Amniotic epithelial cell (primary cell): ENCODE data around the gene TENT4A.

Source experiments
- DNase-seq: peaks from one replicate; pipeline ENCODE4 v3.0.0-alpha.2; 2010; ENCODE audit warnings: low read depth

Gene TENT4A

GRCh38 chr5:6718161-6718681 lies 5.0 kb downstream of the TENT4A start:
- no peak for DNase-seq

GRCh38 chr5:6718718-6719117 lies 5.5 kb downstream of the TENT4A start:
- no peak for DNase-seq

- no peak for DNase-seq
Measured at GRCh38 chr5:6719417-6719816, 6.2 kb downstream of the TENT4A start.

- no peak for DNase-seq
Measured at GRCh38 chr5:6719896-6720560, 6.8 kb downstream of the TENT4A start.

GRCh38 chr5:6720561-6720921 lies 7.3 kb downstream of the TENT4A start:
- no peak for DNase-seq

- no peak for DNase-seq
Measured at GRCh38 chr5:6721442-6721841, 8.2 kb downstream of the TENT4A start.

- no peak for DNase-seq
Measured at GRCh38 chr5:6722015-6722414, 8.8 kb downstream of the TENT4A start.

- DNase-seq: no peak
Measured at GRCh38 chr5:6723122-6723815, 10.0 kb downstream of the TENT4A start.

- no peak for DNase-seq
Measured at GRCh38 chr5:6723816-6724300, 10.6 kb downstream of the TENT4A start.

GRCh38 chr5:6724321-6724929 lies 11.2 kb downstream of the TENT4A start:
- no peak for DNase-seq

- DNase-seq: no peak
Measured at GRCh38 chr5:6725421-6725820, 12.2 kb downstream of the TENT4A start.

- no peak for DNase-seq
Measured at GRCh38 chr5:6726006-6726405, 12.8 kb downstream of the TENT4A start.

- no peak for DNase-seq
Measured at GRCh38 chr5:6727231-6727630, 14.0 kb downstream of the TENT4A start.

GRCh38 chr5:6728011-6728794 lies 15.0 kb downstream of the TENT4A start:
- no peak for DNase-seq

GRCh38 chr5:6728795-6729183 lies 15.6 kb downstream of the TENT4A start:
- DNase-seq: no peak

GRCh38 chr5:6729386-6730310 lies 16.4 kb downstream of the TENT4A start:
- no peak for DNase-seq

- no peak for DNase-seq
Measured at GRCh38 chr5:6730407-6730806, 17.2 kb downstream of the TENT4A start.

- DNase-seq: no peak
Measured at GRCh38 chr5:6730807-6731206, 17.6 kb downstream of the TENT4A start.

- DNase-seq: no peak
Measured at GRCh38 chr5:6731465-6732237, 18.4 kb downstream of the TENT4A start.

GRCh38 chr5:6732634-6733410 lies 19.6 kb downstream of the TENT4A start:
- DNase-seq: peak; percentile 79
